Measurements from ENCODE around the gene EDN1. TPM values are rescaled to one million over a fixed set of nuclear protein-coding genes. Genes with fewer than 3 reads are reported as not detected.
"Not testable (repeated sequence)": the region's sequence is repeated elsewhere in the genome, so short reads cannot be mapped to it uniquely, and the experiment has no call there.

The EDN1 gene
- total RNA-seq, 2 experiments from 2014 or later: 0.10 TPM; not detected in 1

DNA sequence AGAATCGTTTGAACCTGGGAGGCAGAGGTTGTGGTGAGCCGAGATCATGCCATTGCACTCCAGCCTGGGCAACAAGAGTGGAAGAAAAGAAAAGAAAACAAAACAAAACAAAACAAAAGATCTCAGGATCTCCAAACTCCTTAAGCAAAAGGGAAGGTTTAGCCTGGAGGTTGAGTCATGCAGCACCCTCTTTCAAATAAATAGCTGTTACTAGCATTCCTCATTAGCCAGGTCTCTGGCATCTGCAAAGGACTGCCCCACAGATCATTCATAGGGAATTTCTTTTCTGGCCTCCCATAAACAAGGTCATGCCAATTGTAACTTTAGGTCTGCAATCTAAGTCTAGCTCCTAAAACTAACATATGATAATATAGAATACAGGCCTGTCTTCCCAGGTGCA lies 37.2 kb downstream of the EDN1 start:
- Mint-ChIP-seq H3K27ac (no peak overlapping the region), H3K4me1 (peaks cover 1% of the 10 kb centered on the region), H3K36me3 (ENCODE audit: low read depth) (no peaks in the 10 kb centered on the region), H3K4me3 (no peak overlapping the region), H3K9me3 (no peaks in the 10 kb centered on the region), H3K27me3 (peaks cover 4% of the 10 kb centered on the region)
- POLR2A ChIA-PET: no interaction called here
- DNase-seq: no peak
- CTCF ChIA-PET: no interaction called here

DNA sequence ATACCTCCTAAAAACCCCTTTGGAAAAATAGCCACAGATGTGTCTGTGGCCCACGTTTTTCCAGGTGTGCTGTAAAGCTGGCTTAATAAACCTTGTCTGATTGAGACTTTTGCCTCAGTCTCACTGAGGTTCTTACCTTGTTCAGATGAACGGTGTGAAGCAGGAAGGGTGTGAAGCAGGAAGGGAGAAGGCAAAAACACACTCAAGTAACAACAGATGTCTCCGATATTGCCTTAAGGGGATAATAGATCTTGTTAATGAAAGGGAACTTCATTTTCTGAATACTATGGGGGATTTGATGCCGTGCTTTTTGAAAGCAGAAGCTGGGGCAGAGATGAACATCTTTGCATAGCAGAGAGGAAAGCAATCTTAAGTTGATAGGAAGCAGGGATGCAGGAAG lies 37.8 kb downstream of the EDN1 start:
- H3K4me1 Mint-ChIP-seq: peaks cover 3% of the 10 kb centered on the region
- POLR2A ChIA-PET: no interaction called here
- no peak overlapping the region for H3K4me3 Mint-ChIP-seq
- CTCF ChIA-PET: no interaction called here
- no peak for DNase-seq
- H3K36me3 Mint-ChIP-seq (ENCODE audit: low read depth): no peaks in the 10 kb centered on the region
- H3K27me3 Mint-ChIP-seq: peaks cover 4% of the 10 kb centered on the region
- no peak overlapping the region for H3K27ac Mint-ChIP-seq
- no peaks in the 10 kb centered on the region for H3K9me3 Mint-ChIP-seq

DNA sequence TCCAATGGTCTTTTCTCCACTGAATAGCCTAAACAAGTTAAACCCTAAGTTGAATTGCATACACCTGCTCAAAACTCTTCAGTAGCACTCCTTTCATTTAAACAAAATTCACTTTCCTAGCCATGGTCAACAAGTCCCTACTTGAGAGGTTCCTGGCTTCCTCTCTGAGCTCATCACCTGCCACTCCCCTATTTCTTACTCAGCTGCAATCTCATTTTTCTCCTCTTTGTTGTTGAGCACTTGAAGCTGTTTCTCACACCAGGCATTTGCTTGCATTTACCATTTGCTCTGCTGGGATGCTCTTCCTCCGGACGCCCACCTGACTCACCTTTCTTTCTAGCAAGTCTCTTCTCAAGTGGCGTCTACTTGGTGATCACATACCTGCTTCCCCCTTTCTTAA lies 38.5 kb downstream of the EDN1 start:
- Mint-ChIP-seq H3K27me3 (peaks cover 4% of the 10 kb centered on the region), H3K9me3 (no peaks in the 10 kb centered on the region), H3K36me3 (ENCODE audit: low read depth) (no peaks in the 10 kb centered on the region), H3K4me3 (no peak overlapping the region), H3K27ac (no peak overlapping the region), H3K4me1 (peaks cover 3% of the 10 kb centered on the region)
- CTCF ChIA-PET: no interaction called here
- DNase-seq: no peak
- POLR2A ChIA-PET: no interaction called here

DNA sequence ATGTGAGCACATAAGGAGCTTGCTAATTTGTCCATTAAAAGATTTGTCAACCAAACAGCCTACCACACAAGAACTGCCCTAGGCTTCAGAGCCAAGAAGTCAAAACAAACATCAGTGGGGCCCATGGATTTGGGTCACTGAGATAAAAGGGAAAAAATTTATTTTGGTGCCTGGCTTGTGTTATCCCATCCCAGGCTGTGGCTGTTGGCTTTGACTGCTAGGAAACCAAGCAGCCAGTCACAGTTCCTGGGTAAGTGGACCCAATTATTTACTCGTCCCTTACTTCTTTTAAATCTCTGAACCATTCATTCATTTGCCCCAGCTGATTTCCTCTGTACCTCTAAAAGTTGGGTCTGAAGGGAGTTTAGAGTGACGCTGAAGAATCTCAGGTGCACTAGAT lies 41.3 kb downstream of the EDN1 start:
- Mint-ChIP-seq H3K36me3 (ENCODE audit: low read depth) (no peaks in the 10 kb centered on the region), H3K27ac (no peak overlapping the region), H3K27me3 (no peaks in the 10 kb centered on the region), H3K9me3 (no peaks in the 10 kb centered on the region), H3K4me3 (no peak overlapping the region), H3K4me1 (peaks cover 3% of the 10 kb centered on the region)
- ChIA-PET POLR2A (no interaction called here), CTCF (no interaction called here)
- no peak for DNase-seq

DNA sequence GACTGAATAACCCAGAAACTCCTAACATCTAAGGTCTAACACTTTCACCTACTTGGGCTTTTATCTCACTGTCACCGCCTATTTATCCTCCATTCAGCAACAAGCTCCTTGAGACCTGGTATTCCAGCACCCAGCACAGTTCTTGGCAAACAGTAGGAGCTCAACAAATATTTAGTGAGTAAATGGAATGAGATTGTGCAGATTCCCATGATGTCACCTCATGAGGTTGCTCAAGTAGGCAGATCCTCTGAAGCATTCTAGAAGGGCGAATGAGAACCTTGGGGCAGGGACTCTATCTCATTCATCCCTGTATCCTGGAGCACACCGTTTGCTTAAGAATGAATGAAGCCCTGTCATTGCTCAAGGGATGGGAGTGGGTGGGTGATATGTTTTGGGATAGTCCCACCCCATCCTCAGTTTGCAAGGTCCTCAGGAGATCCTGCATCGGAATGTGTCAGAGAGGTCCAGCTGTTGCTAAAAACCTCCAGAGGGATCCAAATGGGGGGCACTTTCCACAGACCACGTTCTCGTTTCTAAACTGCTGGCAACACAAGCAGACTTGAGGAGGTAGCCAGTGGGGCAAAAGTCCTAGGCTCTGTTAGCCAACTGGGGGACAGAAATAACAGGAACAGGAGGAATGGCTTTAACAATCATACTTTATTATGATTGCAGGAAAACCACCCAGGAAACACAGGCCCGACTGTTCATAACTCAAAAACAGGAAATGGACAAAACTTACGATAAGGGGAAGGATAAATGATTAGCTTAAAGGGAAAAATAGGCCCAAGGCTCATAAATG lies 42.0 kb downstream of the EDN1 start:
- ChIA-PET POLR2A (no interaction called here), CTCF (interaction anchor here (0.6 kb wide), 1 partner anchor 23 kb away, joined by 3 read pairs; no protein-coding TSS in a partner anchor)
- Mint-ChIP-seq H3K4me3 (no peak overlapping the region), H3K4me1 (peaks cover 3% of the 10 kb centered on the region), H3K27ac (no peak overlapping the region), H3K27me3 (no peaks in the 10 kb centered on the region), H3K36me3 (ENCODE audit: low read depth) (no peaks in the 10 kb centered on the region), H3K9me3 (no peaks in the 10 kb centered on the region)
- DNase-seq: no peak

DNA sequence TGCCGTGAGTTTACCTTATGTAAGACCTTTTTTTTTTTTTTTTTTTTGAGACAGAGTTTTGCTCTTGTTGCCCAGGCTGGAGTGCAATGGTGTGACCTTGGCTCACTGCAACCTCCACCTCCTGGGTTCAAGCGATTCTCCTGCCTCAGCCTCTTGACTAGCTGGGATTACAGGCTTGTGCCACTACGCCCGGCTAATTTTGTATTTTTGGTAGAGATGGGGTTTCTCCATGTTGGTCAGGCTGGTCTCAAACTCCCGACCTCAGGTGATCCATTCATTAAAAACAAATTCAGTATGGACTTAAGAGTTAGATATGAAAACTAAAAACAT lies 42.6 kb downstream of the EDN1 start:
- H3K27me3 Mint-ChIP-seq, CTCF ChIA-PET, POLR2A ChIA-PET: not testable (repeated sequence)

DNA sequence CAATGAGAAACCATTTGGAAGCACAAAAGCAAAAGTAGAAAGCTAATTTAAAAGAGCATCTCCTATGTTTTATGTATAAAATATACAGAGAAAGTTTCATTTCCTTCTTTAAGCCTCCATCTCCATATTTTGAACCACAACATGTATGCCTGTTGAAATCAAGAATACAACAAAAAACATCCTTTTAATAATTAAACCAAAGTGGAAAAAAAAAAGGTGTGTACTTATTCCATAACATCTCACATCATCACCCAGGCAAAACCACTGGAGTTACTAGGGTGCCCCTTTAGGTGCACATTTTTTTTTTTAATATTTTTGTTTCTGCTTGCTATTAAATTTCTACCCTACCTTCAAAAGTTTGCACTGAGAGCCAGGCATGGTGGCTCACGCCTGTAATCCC lies 43.0 kb downstream of the EDN1 start:
- no peaks in the 10 kb centered on the region for H3K36me3 Mint-ChIP-seq (ENCODE audit: low read depth)
- POLR2A ChIA-PET: no interaction called here
- no peaks in the 10 kb centered on the region for H3K27me3 Mint-ChIP-seq
- CTCF ChIA-PET: no interaction called here
- peaks cover 3% of the 10 kb centered on the region for H3K4me1 Mint-ChIP-seq
- H3K9me3 Mint-ChIP-seq: no peaks in the 10 kb centered on the region
- no peak overlapping the region for H3K4me3 Mint-ChIP-seq
- H3K27ac Mint-ChIP-seq: no peak overlapping the region
- DNase-seq: no peak

More for the DNA sequence above, 42.6 kb downstream of the EDN1 start:
- H3K4me1 Mint-ChIP-seq; H3K27ac Mint-ChIP-seq; H3K9me3 Mint-ChIP-seq; H3K36me3 Mint-ChIP-seq (ENCODE audit: low read depth); H3K4me3 Mint-ChIP-seq; DNase-seq: not testable (repeated sequence)

DNA sequence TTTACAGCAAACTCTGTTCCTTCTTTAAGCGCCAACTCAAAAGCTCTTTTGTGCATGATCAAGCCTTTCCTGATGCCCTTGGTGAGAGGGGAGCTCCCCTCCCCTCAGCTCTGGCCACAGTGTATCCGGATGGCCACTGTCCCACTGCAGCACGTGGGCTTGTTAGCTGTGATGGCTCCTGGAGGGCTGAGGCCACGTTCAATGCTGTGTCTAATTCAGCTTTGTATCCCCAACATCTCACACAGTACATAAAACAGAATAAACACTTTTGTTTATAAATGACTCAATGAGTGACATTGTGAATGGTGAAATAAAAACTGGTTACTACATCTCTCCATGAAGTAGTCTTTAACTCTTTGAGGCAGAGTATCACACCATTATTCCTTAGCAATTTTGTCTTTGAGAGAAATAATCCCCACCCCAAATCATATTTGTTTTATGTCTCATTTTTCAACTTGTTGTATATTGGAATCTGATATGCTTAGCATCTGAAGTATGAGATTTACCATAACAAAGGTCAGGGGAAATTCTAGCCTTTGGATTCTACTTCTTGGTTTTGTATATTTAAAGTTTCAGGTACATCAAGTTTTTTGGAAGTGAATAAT lies 44.5 kb downstream of the EDN1 start:
- no peak overlapping the region for H3K4me3 Mint-ChIP-seq
- no peak for DNase-seq
- POLR2A ChIA-PET: interaction anchor here (0.6 kb wide), 1 partner anchor 1110 kb away, joined by 3 read pairs; no protein-coding TSS in a partner anchor
- no peaks in the 10 kb centered on the region for H3K27me3 Mint-ChIP-seq
- H3K9me3 Mint-ChIP-seq: no peaks in the 10 kb centered on the region
- no peak overlapping the region for H3K27ac Mint-ChIP-seq
- H3K4me1 Mint-ChIP-seq: peaks cover 3% of the 10 kb centered on the region
- CTCF ChIA-PET: no interaction called here
- H3K36me3 Mint-ChIP-seq (ENCODE audit: low read depth): no peaks in the 10 kb centered on the region

DNA sequence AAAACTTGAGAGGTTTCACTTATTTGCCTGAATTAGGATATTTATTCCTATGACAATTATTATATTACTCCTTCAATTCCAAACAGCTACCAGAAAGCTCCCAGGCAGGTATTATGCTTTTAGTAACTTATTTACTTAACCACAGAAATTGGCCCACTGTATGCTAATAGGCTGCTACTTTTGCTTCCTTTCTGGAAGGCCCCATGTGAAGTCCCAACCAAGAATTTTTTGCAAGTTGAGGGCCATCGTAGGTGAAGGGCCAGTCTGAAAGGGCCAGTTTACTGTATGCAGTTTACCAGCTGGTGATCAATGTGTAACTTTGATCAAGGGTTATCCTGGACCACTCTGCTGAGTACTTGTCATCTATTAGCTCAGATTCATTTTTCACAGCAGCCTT lies 45.0 kb downstream of the EDN1 start:
- POLR2A ChIA-PET: interaction anchor here (0.6 kb wide), 1 partner anchor 1110 kb away, joined by 3 read pairs; no protein-coding TSS in a partner anchor
- H3K9me3 Mint-ChIP-seq: no peaks in the 10 kb centered on the region
- no peak for DNase-seq
- CTCF ChIA-PET: interaction anchor here (0.9 kb wide), 1 partner anchor 47 kb away, joined by 4 read pairs; no protein-coding TSS in a partner anchor
- no peaks in the 10 kb centered on the region for H3K36me3 Mint-ChIP-seq (ENCODE audit: low read depth)
- no peak overlapping the region for H3K27ac Mint-ChIP-seq
- no peak overlapping the region for H3K4me3 Mint-ChIP-seq
- no peaks in the 10 kb centered on the region for H3K27me3 Mint-ChIP-seq
- peaks cover 3% of the 10 kb centered on the region for H3K4me1 Mint-ChIP-seq

DNA sequence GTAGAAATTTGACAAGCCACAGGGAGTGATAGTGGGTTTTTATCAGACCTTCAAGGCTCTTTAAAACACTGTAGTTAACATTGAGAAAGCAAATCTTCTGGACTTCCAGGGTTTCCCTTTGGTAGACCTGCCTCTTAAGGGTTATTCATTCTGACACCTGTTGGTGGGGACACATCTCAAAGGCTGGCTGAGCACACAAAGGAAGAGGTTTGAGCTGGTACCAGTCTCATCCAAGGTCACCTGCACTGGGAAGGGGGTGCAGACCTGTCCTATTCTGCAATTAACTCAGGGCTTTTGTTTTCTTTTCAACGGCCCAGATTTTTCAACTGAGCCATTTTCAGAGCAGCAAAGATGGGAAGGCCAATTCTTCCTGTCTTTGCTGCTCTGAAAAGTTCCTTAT lies 45.6 kb downstream of the EDN1 start:
- no peaks in the 10 kb centered on the region for H3K27me3 Mint-ChIP-seq
- no peak overlapping the region for H3K4me3 Mint-ChIP-seq
- no peaks in the 10 kb centered on the region for H3K9me3 Mint-ChIP-seq
- H3K27ac Mint-ChIP-seq: no peak overlapping the region
- peaks cover 3% of the 10 kb centered on the region for H3K4me1 Mint-ChIP-seq
- CTCF ChIA-PET: interaction anchor here (0.9 kb wide), 1 partner anchor 48 kb away, joined by 4 read pairs; no protein-coding TSS in a partner anchor
- POLR2A ChIA-PET: no interaction called here
- DNase-seq: no peak
- H3K36me3 Mint-ChIP-seq (ENCODE audit: low read depth): no peaks in the 10 kb centered on the region

DNA sequence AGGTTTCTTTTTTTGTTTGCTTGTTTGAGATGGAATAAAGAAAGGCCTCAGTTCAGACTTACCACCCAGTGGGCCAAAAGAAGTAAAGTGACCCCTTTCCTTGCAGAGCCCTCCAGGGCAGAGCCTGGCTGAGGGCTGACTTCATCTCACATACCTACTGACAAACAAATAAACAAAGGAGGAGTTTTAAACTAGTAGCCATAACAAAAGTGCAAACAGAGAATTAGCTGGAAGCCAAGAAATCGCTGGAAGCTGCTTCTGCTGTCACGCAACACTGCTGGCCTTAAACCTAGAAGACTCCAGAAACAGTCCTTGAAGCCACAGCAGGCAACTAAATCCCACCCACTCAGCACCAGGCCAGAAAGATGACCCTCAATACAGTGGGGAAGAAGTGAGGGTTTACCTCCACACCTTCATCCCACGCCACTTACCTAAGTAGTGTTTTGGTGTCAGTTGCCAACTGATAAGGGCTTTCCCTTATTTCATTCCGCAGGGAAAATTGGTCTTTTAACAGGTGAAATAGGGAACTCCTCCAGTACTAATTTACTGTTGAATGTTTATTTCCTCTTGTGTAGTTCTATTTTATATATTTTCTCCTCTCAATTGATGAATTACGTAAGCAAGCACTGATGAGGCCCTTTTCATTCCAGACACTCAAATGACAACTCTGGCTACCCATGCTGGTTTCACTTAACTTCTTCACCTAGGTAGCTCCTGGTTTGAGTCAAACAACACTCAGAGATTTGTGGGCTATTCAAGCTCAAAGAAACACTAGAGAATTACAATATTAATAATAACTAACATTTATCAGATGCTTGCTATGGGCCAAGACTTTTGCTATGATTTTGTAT lies 46.2 kb downstream of the EDN1 start:
- no peak for DNase-seq
- POLR2A ChIA-PET: no interaction called here
- Mint-ChIP-seq H3K27ac (no peak overlapping the region), H3K9me3 (no peaks in the 10 kb centered on the region), H3K27me3 (no peaks in the 10 kb centered on the region), H3K4me3 (no peak overlapping the region), H3K36me3 (ENCODE audit: low read depth) (no peaks in the 10 kb centered on the region), H3K4me1 (peaks cover 3% of the 10 kb centered on the region)
- CTCF ChIA-PET: interaction anchor here (0.9 kb wide), 1 partner anchor 48 kb away, joined by 4 read pairs; no protein-coding TSS in a partner anchor

DNA sequence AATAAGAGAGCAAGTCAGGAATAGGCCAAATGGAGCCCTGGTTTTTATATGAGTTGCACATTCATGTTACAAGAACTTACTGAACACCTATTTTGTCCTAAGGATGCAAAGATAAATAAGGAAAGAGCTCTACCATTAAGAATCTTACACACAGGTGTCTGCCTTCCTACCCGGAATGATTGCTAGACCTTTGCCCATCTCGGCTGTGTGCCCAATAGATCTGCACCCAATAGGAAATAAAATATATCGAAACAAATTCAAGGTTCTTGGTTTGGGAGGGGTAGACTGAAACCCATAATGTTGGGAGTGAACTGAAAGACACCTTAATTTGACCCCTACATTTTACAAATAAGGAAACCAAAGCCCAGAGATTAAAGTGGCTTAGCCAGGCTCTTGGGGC lies 48.9 kb downstream of the EDN1 start:
- POLR2A ChIA-PET: no interaction called here
- CTCF ChIA-PET: no interaction called here
- Mint-ChIP-seq H3K27me3 (no peaks in the 10 kb centered on the region), H3K4me1 (no peaks in the 10 kb centered on the region), H3K9me3 (no peaks in the 10 kb centered on the region), H3K27ac (no peak overlapping the region), H3K4me3 (no peak overlapping the region), H3K36me3 (ENCODE audit: low read depth) (no peaks in the 10 kb centered on the region)
- DNase-seq: no peak

DNA sequence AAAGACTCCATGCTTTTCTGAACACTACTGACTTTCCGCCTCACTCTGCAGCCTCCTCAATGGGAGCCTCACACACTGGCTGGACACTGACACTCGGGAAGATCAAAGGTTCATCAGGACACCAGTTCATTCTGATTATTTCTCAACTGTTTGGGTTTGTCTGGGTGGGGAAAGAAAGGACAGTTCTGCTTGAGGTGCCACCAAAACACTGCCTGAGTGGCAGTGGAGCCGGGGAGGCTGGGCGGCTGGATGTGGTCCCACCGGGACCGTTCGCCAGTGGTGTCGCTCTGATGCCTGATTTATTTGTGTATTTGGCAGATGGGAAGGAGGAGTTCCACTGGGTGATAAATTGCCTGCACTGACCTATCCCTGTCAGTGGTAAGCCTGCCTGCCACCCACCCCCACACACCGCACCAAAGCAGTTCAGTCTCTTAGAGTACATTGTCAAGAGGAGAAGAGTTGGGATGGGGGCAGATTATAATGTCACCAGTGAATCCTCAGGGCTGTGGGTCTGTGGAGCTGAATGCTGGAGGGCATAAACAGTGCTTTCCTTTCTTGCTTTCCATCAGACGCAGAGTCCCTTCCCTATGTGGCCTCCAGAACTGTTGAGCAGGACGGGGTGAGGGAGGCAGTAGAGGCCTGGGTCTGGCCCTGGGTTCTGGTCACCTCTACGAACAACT lies 49.8 kb downstream of the EDN1 start:
- DNase-seq: no peak
- no peak overlapping the region for H3K4me3 Mint-ChIP-seq
- POLR2A ChIA-PET: no interaction called here
- no peak overlapping the region for H3K27ac Mint-ChIP-seq
- H3K9me3 Mint-ChIP-seq: no peaks in the 10 kb centered on the region
- no peaks in the 10 kb centered on the region for H3K36me3 Mint-ChIP-seq (ENCODE audit: low read depth)
- no peaks in the 10 kb centered on the region for H3K27me3 Mint-ChIP-seq
- no peaks in the 10 kb centered on the region for H3K4me1 Mint-ChIP-seq
- CTCF ChIA-PET: no interaction called here
